HCT116 (cell line): ENCODE data around the gene NLRP6. TPM values are rescaled to one million over a fixed set of nuclear protein-coding genes. Genes with fewer than 3 reads are reported as not detected.

ENCODE experiments used
- ATAC-seq: fragments of 200-7000 bp; cut with Tn5 transposase; 2 replicates; pipeline ENCODE4 v1.9.1; 2020; ENCODE audit warnings: mild to moderate bottlenecking, moderate library complexity
- BruUV-seq: library from RNA; stranded (reverse); fragments of 400-500 nt; replicated peaks from 2 replicates; lab custom pipeline; 2021; lab: Mats Ljungman, UMichigan
- CTCF ChIA-PET: fragments of 300-600 bp; sonication (Branson Sonifier 250); formaldehyde crosslinking; loops from one replicate; lab custom pipeline; 2021; ENCODE audit warnings: antibody characterized with exemption; lab: Charles Lee
- POLR2A ChIA-PET: fragments of 300-600, 350-600 bp; sonication (Branson Sonifier 250); formaldehyde crosslinking; loops from one replicate; lab custom pipeline; 2021; ENCODE audit warnings: antibody characterized with exemption; lab: Charles Lee
- RAD21 ChIA-PET, 2 experiments: fragments of 300-600 bp; sonication (Branson Sonifier 250); formaldehyde crosslinking; loops; one replicate each; lab custom pipeline; 2023; ENCODE audit warnings: low total read pairs in 2 of 2; ENCODE audit not compliant: uncharacterized antibody in 2 of 2, unreplicated experiment in 2 of 2, low non-redundant PET in 1 of 2; lab: Charles Lee
- DNase-seq: peaks from one replicate; pipeline ENCODE4 v3.0.0-alpha.2; 2010; ENCODE audit warnings: low read depth, low spot score
- H2AFZ ChIP-seq: fragments of 200-600 bp; shearing (Covaris generic), sonication (generic); 2 replicates; pipeline ENCODE4 v1.6.1; 2017; ENCODE audit warnings: low read depth, mixed run types, mixed read lengths, antibody characterized with exemption, low read length; ENCODE audit not compliant: poor library complexity, severe bottlenecking
- H3K27ac ChIP-seq: 2 replicates; pipeline ENCODE4 v1.5.1; 2012; ENCODE audit warnings: low read depth, low read length
- H3K27me3 ChIP-seq: fragments of 200-600 bp; sonication (generic); 2 replicates; pipeline ENCODE4 v1.6.1; 2016; ENCODE audit warnings: mixed run types, low read length, mixed read lengths; ENCODE audit not compliant: insufficient read depth
- H3K36me3 ChIP-seq, 2 experiments: fragments of 200-500 bp in 1 of 2; fragments of 200-600 bp in 1 of 2; sonication (Bioruptor generic) in 1 of 2; sonication (generic) in 1 of 2; 2 replicates each; pipeline versions ENCODE4 v1.5.1 to v1.6.1; 2014 to 2016; ENCODE audit warnings: low read length in 2 of 2, inconsistent platforms in 1 of 2, mixed read lengths in 1 of 2, mixed run types in 1 of 2; ENCODE audit not compliant: insufficient read depth in 2 of 2, control insufficient read depth in 1 of 2
- H3K4me1 ChIP-seq, 2 experiments: fragments of 200-600 bp in 1 of 2; sonication (generic) in 1 of 2; 2 replicates each; pipeline versions ENCODE4 v1.5.1 to v1.6.1; 2012 to 2017; ENCODE audit warnings: low read length in 2 of 2, inconsistent platforms in 1 of 2, mild to moderate bottlenecking in 1 of 2, mixed read lengths in 1 of 2, mixed run types in 1 of 2, moderate library complexity in 1 of 2; ENCODE audit not compliant: insufficient read depth in 2 of 2, control insufficient read depth in 1 of 2
- H3K4me2 ChIP-seq: fragments of 200-600 bp; sonication (generic); 2 replicates; pipeline ENCODE4 v1.6.1; 2017; ENCODE audit warnings: mixed run types, low read length, mixed read lengths
- H3K4me3 ChIP-seq, 2 experiments: fragments of 200-600 bp in 1 of 2; sonication (generic) in 1 of 2; replicated peaks in 1 of 2; 2 replicates each; pipeline ENCODE4 v1.5.1; 2011 to 2016; ENCODE audit warnings: low read length in 2 of 2, control low read depth in 1 of 2, low read depth in 1 of 2, mild to moderate bottlenecking in 1 of 2, mixed read lengths in 1 of 2, mixed run types in 1 of 2
- H3K79me2 ChIP-seq: fragments of 200-600 bp; sonication (generic); 2 replicates; pipeline ENCODE4 v1.6.1; 2017; ENCODE audit warnings: mild to moderate bottlenecking, mixed run types, low read length, moderate library complexity, mixed read lengths; ENCODE audit not compliant: insufficient read depth
- H3K9ac ChIP-seq: fragments of 200-600 bp; sonication (generic); 2 replicates; pipeline ENCODE4 v1.6.1; 2016; ENCODE audit warnings: low read length, mixed read lengths
- H3K9me2 ChIP-seq: fragments of 200-600 bp; sonication (generic), shearing (Covaris generic); 2 replicates; pipeline ENCODE4 v1.6.1; 2017; ENCODE audit warnings: mixed run types, mild to moderate bottlenecking, moderate library complexity; ENCODE audit not compliant: insufficient read depth
- H3K9me3 ChIP-seq, 2 experiments: fragments of 200-500 bp in 1 of 2; fragments of 200-600 bp in 1 of 2; sonication (Bioruptor generic) in 1 of 2; sonication (generic) in 1 of 2; 2 replicates each; pipeline ENCODE4 v1.6.1; 2014 to 2017; ENCODE audit warnings: low read length in 2 of 2, mixed read lengths in 2 of 2, inconsistent platforms in 1 of 2, low read depth in 1 of 2, mild to moderate bottlenecking in 1 of 2, mixed run types in 1 of 2, moderate library complexity in 1 of 2; ENCODE audit not compliant: control insufficient read depth in 1 of 2, insufficient read depth in 1 of 2
- H4K20me1 ChIP-seq: fragments of 200-600 bp; sonication (generic), shearing (Covaris generic); 2 replicates; pipeline ENCODE4 v1.6.1; 2017; ENCODE audit warnings: mixed run types, mild to moderate bottlenecking, moderate library complexity; ENCODE audit not compliant: insufficient read depth
- CBX3 ChIP-seq: IDR thresholded peaks from 2 replicates; pipeline ENCODE4 v1.6.1; 2012; ENCODE audit warnings: low read depth
- CEBPB ChIP-seq: IDR thresholded peaks from 2 replicates; pipeline ENCODE4 v1.6.1; 2012; ENCODE audit warnings: low read depth
- EZH2 ChIP-seq: fragments of 200-600 bp; sonication (generic); IDR thresholded peaks from 2 replicates; pipeline ENCODE4 v1.6.1; 2017; ENCODE audit warnings: antibody characterized with exemption, mixed run types
- FOSL1 ChIP-seq: IDR thresholded peaks from 2 replicates; pipeline ENCODE4 v1.6.1; 2012; ENCODE audit warnings: low read depth
- POLR2A ChIP-seq: IDR thresholded peaks from 2 replicates; pipeline ENCODE4 v1.7.0; 2011; ENCODE audit warnings: borderline replicate concordance; ENCODE audit not compliant: insufficient read depth, insufficient read length; ENCODE audit errors: extremely low read depth
- RAD21 ChIP-seq: IDR thresholded peaks from 2 replicates; pipeline ENCODE4 v1.6.1; 2012; ENCODE audit warnings: low read depth, mild to moderate bottlenecking
- SIN3A ChIP-seq: IDR thresholded peaks from 2 replicates; pipeline ENCODE4 v1.6.1; 2012; ENCODE audit warnings: low read depth
- SP1 ChIP-seq: IDR thresholded peaks from 2 replicates; pipeline ENCODE4 v1.6.1; 2012; ENCODE audit warnings: low read depth
- SRF ChIP-seq: IDR thresholded peaks from 2 replicates; pipeline ENCODE4 v1.6.1; 2012; ENCODE audit warnings: low read depth
- YY1 ChIP-seq: IDR thresholded peaks from 2 replicates; pipeline ENCODE4 v1.6.1; 2011; ENCODE audit warnings: low read length, low read depth, moderate library complexity, mild to moderate bottlenecking; ENCODE audit not compliant: insufficient replicate concordance; ENCODE audit errors: extremely low read depth
- ZFX ChIP-seq: fragments of 450-650 bp; IDR thresholded peaks from 2 replicates; pipeline ENCODE4 v1.6.1; 2017
- intact Hi-C: fragments of 100-400 bp; cut with micrococcal nuclease; formaldehyde crosslinking; loops from 2 replicates; pipeline ENCODE4 v1.10.0; 2022
- total RNA-seq: library from RNA; stranded (reverse); gene quantifications from one replicate; pipeline ENCODE4 v1.2.1, GENCODE V29; 2021; ENCODE audit not compliant: unreplicated experiment
- TF ChIP-seq, protein P1 (sequence below): IDR thresholded peaks from 2 replicates; pipeline ENCODE4 v1.6.1; 2012

The NLRP6 gene
- total RNA-seq, 1 experiment from 2014 or later, result not detected

DNA sequence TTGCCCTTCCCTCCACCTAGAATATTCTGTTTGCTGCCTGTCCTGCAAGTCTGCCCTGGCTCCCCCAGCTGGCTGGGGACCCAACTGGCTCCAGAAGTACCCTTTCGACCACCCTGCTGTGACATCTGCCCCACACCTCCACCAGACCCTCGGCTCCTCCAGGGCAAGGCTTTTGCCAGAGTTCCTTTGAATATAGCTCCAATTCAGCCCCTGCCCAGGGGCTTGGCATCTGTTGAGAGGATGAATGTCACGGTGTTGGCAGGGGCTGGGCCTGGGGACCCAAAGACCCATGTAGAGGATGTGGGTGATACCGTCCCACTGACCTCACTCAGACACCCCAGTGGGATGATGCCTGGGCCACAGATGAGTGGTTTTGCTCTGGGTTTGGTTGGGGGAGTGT lies 4.0 kb downstream of the NLRP6 start:
- ChIA-PET RAD21 (no interaction called here), POLR2A (no interaction called here), CTCF (no interaction called here)
- no peaks in the 10 kb centered on the region for H3K9me2 ChIP-seq
- DNase-seq (no peak), ATAC-seq (no peak)
- H3K27ac ChIP-seq, result no peak overlapping the region
- peaks cover 2 to 7% of the 10 kb centered on the region in 2 experiments for H3K4me1 ChIP-seq
- H2AFZ ChIP-seq, result no peak overlapping the region
- H3K4me3 ChIP-seq, result no peak overlapping the region
- no peak overlapping the region for H3K4me2 ChIP-seq
- H3K9me3 ChIP-seq, result no peaks in the 10 kb centered on the region
- BruUV-seq, result no TSS peak
- intact Hi-C loops, result no loop called here
- TF ChIP-seq POLR2A, result no peak
- TF ChIP-seq ZFX, result no peak
- TF ChIP-seq CEBPB, result no peak
- TF ChIP-seq EZH2, result no peak
- no peak for TF ChIP-seq RAD21
- TF ChIP-seq SIN3A, result no peak
- TF ChIP-seq, protein P1, sequence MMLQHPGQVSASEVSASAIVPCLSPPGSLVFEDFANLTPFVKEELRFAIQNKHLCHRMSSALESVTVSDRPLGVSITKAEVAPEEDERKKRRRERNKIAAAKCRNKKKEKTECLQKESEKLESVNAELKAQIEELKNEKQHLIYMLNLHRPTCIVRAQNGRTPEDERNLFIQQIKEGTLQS, result no peak
- TF ChIP-seq YY1, result no peak
- no peak for TF ChIP-seq FOSL1
- no peak for TF ChIP-seq SP1
- no peak for TF ChIP-seq SRF
- no peak for TF ChIP-seq CBX3
- H3K36me3 ChIP-seq, result no peaks in the 10 kb centered on the region
- no peaks in the 10 kb centered on the region for H3K27me3 ChIP-seq
- H4K20me1 ChIP-seq, result no peaks in the 10 kb centered on the region
- H3K9ac ChIP-seq, result no peak overlapping the region
- no peaks in the 10 kb centered on the region for H3K79me2 ChIP-seq

DNA sequence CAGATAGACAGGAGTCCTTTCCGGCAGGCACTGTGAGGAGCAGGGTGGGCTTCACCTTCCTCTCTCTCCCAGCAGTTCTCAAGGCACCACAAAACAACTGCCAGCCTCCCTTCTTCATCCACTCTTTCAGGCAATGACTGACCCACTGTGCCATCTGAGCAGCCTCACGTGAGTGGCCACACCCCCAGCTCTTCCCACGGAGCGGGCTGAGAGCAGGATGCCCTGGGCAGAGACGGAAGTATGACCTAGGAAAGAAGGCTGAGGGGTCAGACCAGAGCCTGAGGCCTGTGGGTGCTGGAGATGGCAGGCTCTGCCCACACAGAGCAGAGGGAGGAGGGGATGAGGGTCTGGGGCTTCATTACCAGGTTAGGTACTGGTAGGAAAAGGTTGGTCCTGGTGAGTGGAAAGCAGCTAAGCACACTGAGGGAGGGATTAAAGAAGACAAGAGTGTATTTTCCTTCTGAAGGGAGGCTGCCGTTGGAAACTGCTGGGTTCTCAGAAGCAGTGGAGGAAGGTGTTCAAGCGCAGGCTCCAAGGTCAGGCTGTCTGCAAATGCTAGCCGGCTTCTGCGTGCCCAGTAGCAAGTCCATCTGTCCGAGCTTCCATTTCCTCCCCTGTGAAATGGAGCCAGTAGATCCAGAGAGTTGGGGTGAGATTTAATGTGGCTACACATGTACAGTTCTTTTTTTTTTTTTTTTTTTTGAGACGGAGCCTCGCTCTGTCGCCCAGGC lies 4.6 kb downstream of the NLRP6 start:
- Histone ChIP-seq H3K36me3 (no peaks in the 10 kb centered on the region), H3K9ac (no peak overlapping the region), H3K27me3 (no peaks in the 10 kb centered on the region), H2AFZ (no peak overlapping the region), H3K4me1 (peaks cover 7 to 13% of the 10 kb centered on the region in 2 experiments), H3K4me3 (no peak overlapping the region), H4K20me1 (no peaks in the 10 kb centered on the region), H3K9me2 (no peaks in the 10 kb centered on the region), H3K9me3 (no peaks in the 10 kb centered on the region), H3K4me2 (no peak overlapping the region), H3K27ac (no peak overlapping the region), H3K79me2 (no peaks in the 10 kb centered on the region)
- no peak for ATAC-seq
- DNase-seq, result no peak
- ChIA-PET CTCF (interaction anchor here (0.7 to 0.8 kb wide), 2 partner anchors 32 to 35 kb away, joined by 3 read pairs; no protein-coding TSS in a partner anchor), POLR2A (no interaction called here), RAD21 (no interaction called here)
- intact Hi-C loops, result no loop called here
- BruUV-seq, result no TSS peak
- no peak for TF ChIP-seq CBX3
- TF ChIP-seq, all 23 proteins: peak for 0
